GM12878 (cell line): ENCODE measurements around the gene ABT1. TPM values are rescaled to one million over a fixed set of nuclear protein-coding genes. Genes with fewer than 3 reads are reported as not detected.

Source experiments
- ATAC-seq: fragments of 200-7000 bp; cut with Tn5 transposase; 3 replicates; pipeline ENCODE4 v1.9.1; 2020; ENCODE audit warnings: mild to moderate bottlenecking, moderate library complexity
- BruUV-seq: library from RNA; stranded (reverse); fragments of 400-500 nt; replicated peaks from 2 replicates; lab custom pipeline; 2021; lab: Mats Ljungman, UMichigan
- CTCF ChIA-PET: fragments of 300-600 bp; sonication (Branson Sonifier 250); formaldehyde crosslinking; extraction: SDS; loops from one replicate; lab custom pipeline; 2021; ENCODE audit warnings: inconsistent platforms; lab: Yijun Ruan, JAX
- POLR2A ChIA-PET: fragments of 350-600 bp; formaldehyde crosslinking; extraction: SDS; loops from one replicate; lab custom pipeline; 2021; ENCODE audit warnings: inconsistent platforms; lab: Charles Lee
- RAD21 ChIA-PET: fragments of 300-600 bp; sonication (Branson Sonifier 250); formaldehyde crosslinking; loops from one replicate; lab custom pipeline; 2023; ENCODE audit warnings: antibody characterized with exemption; ENCODE audit not compliant: unreplicated experiment; lab: Charles Lee
- SMC1A ChIA-PET: fragments of 300-600 bp; sonication (Branson Sonifier 250); formaldehyde crosslinking; loops from one replicate; lab custom pipeline; 2023; ENCODE audit not compliant: unreplicated experiment, uncharacterized antibody; lab: Charles Lee
- DNase-seq: peaks from one replicate; pipeline ENCODE4 v3.0.0-alpha.2; 2011; ENCODE audit warnings: low read depth, low spot score
- FAIRE-seq: peaks from 3 replicates; lab custom pipeline; 2011; peaks lifted over from hg19 to GRCh38; lab: Jason Lieb, UNC
- H2AFZ ChIP-seq: 2 replicates; pipeline ENCODE4 v1.6.0; 2011; ENCODE audit warnings: low read depth, low read length, control low read depth; ENCODE audit not compliant: control insufficient read depth
- H3K27ac ChIP-seq: 2 replicates; pipeline ENCODE4 v1.5.1; 2011; ENCODE audit warnings: control low read depth; ENCODE audit not compliant: control insufficient read depth, insufficient read depth
- H3K27me3 ChIP-seq, 2 experiments: replicated peaks in 1 of 2; 2 replicates each; pipeline versions ENCODE4 v1.6.0 to v1.6.1; 2011; ENCODE audit warnings: low read length in 1 of 2; ENCODE audit not compliant: control insufficient read depth in 2 of 2, insufficient read depth in 2 of 2
- H3K36me3 ChIP-seq, 2 experiments: 2 replicates each; pipeline ENCODE4 v1.5.1; 2011; ENCODE audit warnings: low read length in 1 of 2; ENCODE audit not compliant: control insufficient read depth in 2 of 2, insufficient read depth in 2 of 2
- H3K4me1 ChIP-seq: 2 replicates; pipeline ENCODE4 v1.6.1; 2011; ENCODE audit warnings: mild to moderate bottlenecking, low read length, moderate library complexity, mixed read lengths; ENCODE audit not compliant: control insufficient read depth, insufficient read depth
- H3K4me2 ChIP-seq: 2 replicates; pipeline ENCODE4 v1.6.0; 2011; ENCODE audit warnings: control low read depth; ENCODE audit not compliant: control insufficient read depth, insufficient read depth
- H3K4me3 ChIP-seq: fragments of 200-600 bp; sonication (generic); 2 replicates; pipeline ENCODE4 v1.5.1; 2016
- H3K79me2 ChIP-seq: 2 replicates; pipeline ENCODE4 v1.6.0; 2011; ENCODE audit warnings: low read length; ENCODE audit not compliant: control insufficient read depth, insufficient read depth
- H3K9ac ChIP-seq: 2 replicates; pipeline ENCODE4 v1.8.0; 2011; ENCODE audit warnings: low read length, control low read depth, mixed read lengths; ENCODE audit not compliant: control insufficient read depth, insufficient read depth
- H3K9me3 ChIP-seq: replicated peaks from 3 replicates; pipeline ENCODE4 v1.5.1; 2011; ENCODE audit warnings: mild to moderate bottlenecking, low read length; ENCODE audit not compliant: control insufficient read depth, insufficient read depth
- H4K20me1 ChIP-seq: 2 replicates; pipeline ENCODE4 v1.6.0; 2011; ENCODE audit not compliant: control insufficient read depth, insufficient read depth
- CREM ChIP-seq: IDR thresholded peaks from 2 replicates; pipeline ENCODE4 v1.6.1; 2014; ENCODE audit warnings: antibody characterized with exemption, low read depth
- EZH2 ChIP-seq: IDR thresholded peaks from 2 replicates; pipeline ENCODE4 v1.6.1; 2012; ENCODE audit warnings: low read depth, mild to moderate bottlenecking, control low read depth, inconsistent platforms, low read length, borderline replicate concordance; ENCODE audit not compliant: control insufficient read depth
- NBN ChIP-seq: fragments of 450-650 bp; IDR thresholded peaks from 2 replicates; pipeline ENCODE4 v1.6.1; 2016
- POU2F2 ChIP-seq: IDR thresholded peaks from 3 replicates; pipeline ENCODE4 v1.6.1; 2011; ENCODE audit warnings: low read depth, mild to moderate bottlenecking, low read length, borderline replicate concordance
- SREBF2 ChIP-seq: IDR thresholded peaks from 2 replicates; pipeline ENCODE4 v1.6.1; 2012; ENCODE audit warnings: mild to moderate bottlenecking, low read length
- STAT1 ChIP-seq: fragments of 450-650 bp; conservative IDR thresholded peaks from 2 replicates; pipeline ENCODE4 v1.6.1; 2014; ENCODE audit warnings: antibody characterized with exemption, mild to moderate bottlenecking
- TAF1 ChIP-seq: IDR thresholded peaks from 2 replicates; pipeline ENCODE4 v1.6.1; 2011; ENCODE audit warnings: mild to moderate bottlenecking, low read depth, low read length, borderline replicate concordance
- TARDBP ChIP-seq: IDR thresholded peaks from 2 replicates; pipeline ENCODE4 v1.6.1; 2016; ENCODE audit warnings: borderline replicate concordance
- YY1 ChIP-seq: IDR thresholded peaks from 2 replicates; pipeline ENCODE4 v1.6.1; 2011; ENCODE audit warnings: low read depth, mild to moderate bottlenecking, low read length
- WGBS: methylation state at CpG from one replicate; pipeline ENCODE4 v1.1.6; 2016; ENCODE audit warnings: low lambda C conversion rate; ENCODE audit not compliant: insufficient replicate concordance, insufficient coverage; ENCODE audit errors: missing lambda C conversion rate; 5-methylcytosine and 5-hydroxymethylcytosine counted together
- in situ Hi-C: fragments of 300-500 bp; cut with MboI; formaldehyde crosslinking; loops from 9 replicates; pipeline ENCODE4 v1.14.3; 2018; ENCODE audit warnings: mixed read lengths
- intact Hi-C: fragments of 100-400 bp; cut with micrococcal nuclease; formaldehyde crosslinking; loops from one replicate; pipeline ENCODE4 v1.14.2; 2022; ENCODE audit not compliant: unreplicated experiment
- polyA plus RNA-seq, 11 experiments: library from polyadenylated mRNA; depleted of rRNA in 4 of 11; unstranded in 6 of 11; stranded (reverse) in 5 of 11; fragments of >200 nt; fragmentation: Nextera tagmentation in 4 of 11; fragmentation: Illumina TruSeq in 1 of 11; extraction: Ambion mirVana in 4 of 11; extraction: Trizol in 1 of 11; gene quantifications; 1 replicate in 1 of 11; 2 replicates in 10 of 11; pipeline versions ENCODE4 v1.2.1 to v1.2.3, GENCODE V29; 2011 to 2016; ENCODE audit warnings: inconsistent platforms in 2 of 11, missing spikeins in 2 of 11, low read depth in 1 of 11
- total RNA-seq, 4 experiments: library from RNA; depleted of rRNA in 3 of 4; stranded (reverse); fragments of >200 nt in 3 of 4; fragmentation: Illumina TruSeq in 1 of 4; extraction: Trizol in 1 of 4; gene quantifications; 2 replicates each; pipeline versions ENCODE4 v1.2.1 to v1.2.3, GENCODE V29; 2013 to 2021
- TF ChIP-seq, protein P1 (sequence below): IDR thresholded peaks from 2 replicates; pipeline ENCODE4 v1.6.1; 2011; ENCODE audit warnings: mild to moderate bottlenecking, low read depth, low read length, moderate library complexity; ENCODE audit not compliant: insufficient replicate concordance

The ABT1 gene
- total and polyA plus RNA-seq, 10 of the 15 experiments (the other 5 are each of a cell fraction or from before 2014, with no cell fraction given): 8.4 to 43.5 (median 28.2) TPM

DNA sequence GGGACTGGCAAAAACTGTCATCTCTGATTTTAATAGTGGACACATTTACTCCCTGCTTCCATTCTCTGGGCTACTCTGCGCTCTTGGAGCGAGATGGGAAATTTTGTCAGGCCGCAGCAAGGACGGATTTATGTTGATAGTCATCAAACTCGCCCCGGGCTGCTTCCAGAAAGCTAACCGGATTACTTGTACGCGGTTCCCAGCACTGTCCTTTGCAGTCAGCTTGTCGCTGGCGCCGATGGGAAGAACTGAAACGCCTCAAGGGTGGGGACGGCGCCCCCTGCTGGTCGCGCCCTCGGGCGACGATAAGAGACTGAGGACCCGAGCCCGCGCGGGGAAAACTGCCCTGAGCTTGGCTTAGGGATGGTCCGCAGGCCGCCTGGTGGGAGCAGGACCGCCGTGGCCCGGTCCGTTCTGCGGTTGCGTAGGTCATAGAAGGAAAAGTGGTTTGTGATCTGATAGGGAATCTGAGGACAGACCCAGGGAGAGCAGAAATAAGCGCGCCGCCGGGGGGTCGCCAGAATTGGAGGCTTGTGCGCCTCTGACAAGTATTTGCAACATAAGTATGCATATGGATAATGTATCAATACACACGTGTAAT is 984 bp upstream of the ABT1 start (continued):
- TF ChIP-seq EZH2 (no peak), YY1 (peak; percentile 84), NBN (0 out of 2 replicates have a peak, but pooled peaks have one; percentile 50)

DNA sequence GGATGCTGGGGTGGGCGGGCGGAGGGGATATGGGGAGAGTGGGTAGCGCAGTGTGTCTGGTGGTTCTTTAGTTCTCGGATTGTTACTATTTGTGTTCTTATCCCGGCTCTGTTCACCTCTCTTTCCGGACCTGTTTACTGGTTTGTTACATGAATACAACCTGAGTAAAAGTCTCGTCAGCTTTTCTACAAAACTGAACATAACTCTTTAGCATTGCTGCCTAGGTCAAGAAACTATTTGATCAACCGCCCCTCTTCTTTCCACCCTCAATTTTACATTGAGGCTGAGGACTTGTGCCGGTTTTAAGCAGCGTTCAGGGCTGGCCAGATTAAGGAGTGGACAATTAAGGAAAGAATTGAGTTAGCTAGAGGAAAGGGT is 625 bp downstream of the ABT1 start:
- SMC1A ChIA-PET: no interaction called here
- Histone ChIP-seq H3K4me1 (peaks cover 18% of the 10 kb centered on the region), H3K27me3 (no peaks in the 10 kb centered on the region), H3K36me3 (peaks cover 1 to 15% of the 10 kb centered on the region in 2 experiments; a peak in 2 of 4 replicates), H3K9ac (peak overlapping the region; percentile 84), H3K4me3 (peak overlapping the region; percentile 93), H3K9me3 (no peaks in the 10 kb centered on the region), H2AFZ (peak overlapping the region; percentile 87; the same call in 1 of the 2 replicates), H3K27ac (peak overlapping the region; percentile 85), H3K4me2 (peak overlapping the region; percentile 98), H4K20me1 (no peaks in the 10 kb centered on the region), H3K79me2 (peaks cover 21% of the 10 kb centered on the region)
- POLR2A ChIA-PET: no interaction called here
- no peak for ATAC-seq
- RAD21 ChIA-PET: no interaction called here
- intact Hi-C loops: loop anchor here (10.0 kb wide), 1 partner anchor 423 kb away; no protein-coding TSS in a partner anchor
- in situ Hi-C loops: no loop called here
- DNase-seq: no peak
- no peak for FAIRE-seq
- CTCF ChIA-PET: no interaction called here
- no TSS peak for BruUV-seq
- no peak for TF ChIP-seq CREM
- TF ChIP-seq SREBF2: no peak
- TF ChIP-seq STAT1: no peak
- TF ChIP-seq, protein P1, sequence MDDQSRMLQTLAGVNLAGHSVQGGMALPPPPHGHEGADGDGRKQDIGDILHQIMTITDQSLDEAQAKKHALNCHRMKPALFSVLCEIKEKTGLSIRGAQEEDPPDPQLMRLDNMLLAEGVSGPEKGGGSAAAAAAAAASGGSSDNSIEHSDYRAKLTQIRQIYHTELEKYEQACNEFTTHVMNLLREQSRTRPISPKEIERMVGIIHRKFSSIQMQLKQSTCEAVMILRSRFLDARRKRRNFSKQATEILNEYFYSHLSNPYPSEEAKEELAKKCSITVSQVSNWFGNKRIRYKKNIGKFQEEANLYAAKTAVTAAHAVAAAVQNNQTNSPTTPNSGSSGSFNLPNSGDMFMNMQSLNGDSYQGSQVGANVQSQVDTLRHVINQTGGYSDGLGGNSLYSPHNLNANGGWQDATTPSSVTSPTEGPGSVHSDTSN: no peak
- no peak for TF ChIP-seq POU2F2
- no peak for TF ChIP-seq TARDBP
- no peak for TF ChIP-seq TAF1
- WGBS: 13% methylated on average over 10 of the region's 10 CpGs
